OCI-LY7 (cell line): ENCODE data around the gene METTL25B. TPM values are rescaled to one million over a fixed set of nuclear protein-coding genes. Genes with fewer than 3 reads are reported as not detected.
A peak's percentile ranks its signal among the peaks of the same experiment; 100 is the strongest.

Source experiments
- BruUV-seq: library from RNA; stranded (reverse); fragments of 400-500 nt; replicated peaks from 2 replicates; lab custom pipeline; 2021; lab: Mats Ljungman, UMichigan
- CTCF ChIA-PET: fragments of 300-600 bp; sonication (Branson Sonifier 250); formaldehyde crosslinking; loops from one replicate; lab custom pipeline; 2022; ENCODE audit warnings: antibody characterized with exemption; ENCODE audit not compliant: unreplicated experiment; lab: Charles Lee
- POLR2A ChIA-PET: fragments of 300-600 bp; sonication (Branson Sonifier 250); formaldehyde crosslinking; loops from one replicate; lab custom pipeline; 2022; ENCODE audit warnings: antibody characterized with exemption; lab: Charles Lee
- DNase-seq: peaks from one replicate; pipeline ENCODE4 v3.0.0-alpha.2; 2015; ENCODE audit warnings: low spot score
- H2AFZ ChIP-seq: fragments of 200-600 bp; sonication (generic), shearing (Covaris generic); 2 replicates; pipeline ENCODE4 v1.6.1; 2014; ENCODE audit warnings: mild to moderate bottlenecking, antibody characterized with exemption, low read length, moderate library complexity
- H3K27ac ChIP-seq: fragments of 200-600 bp; sonication (generic); 2 replicates; pipeline ENCODE4 v1.5.1; 2014; ENCODE audit warnings: mixed run types, low read depth, mild to moderate bottlenecking, moderate library complexity, low read length, inconsistent platforms; ENCODE audit not compliant: poor library complexity, severe bottlenecking
- H3K36me3 ChIP-seq: fragments of 200-600 bp; sonication (generic); 2 replicates; pipeline ENCODE4 v1.6.1; 2014; ENCODE audit warnings: mild to moderate bottlenecking, antibody characterized with exemption, low read length, moderate library complexity, mixed read lengths; ENCODE audit not compliant: insufficient read depth
- H3K4me1 ChIP-seq: fragments of 200-600 bp; sonication (generic); 2 replicates; pipeline ENCODE4 v1.5.1; 2014; ENCODE audit warnings: mild to moderate bottlenecking, low read length; ENCODE audit not compliant: insufficient read depth, poor library complexity, severe bottlenecking
- H3K4me2 ChIP-seq: fragments of 200-600 bp; sonication (generic); 2 replicates; pipeline ENCODE4 v1.6.1; 2014; ENCODE audit warnings: mild to moderate bottlenecking, low read length
- H3K4me3 ChIP-seq: fragments of 200-600 bp; sonication (generic); 2 replicates; pipeline ENCODE4 v1.5.1; 2014; ENCODE audit warnings: mild to moderate bottlenecking, low read depth, low read length; ENCODE audit not compliant: poor library complexity, severe bottlenecking
- H3K79me2 ChIP-seq: fragments of 200-600 bp; sonication (generic); 2 replicates; pipeline ENCODE4 v1.6.1; 2016; ENCODE audit warnings: low read depth, mild to moderate bottlenecking, low read length, moderate library complexity, mixed read lengths; ENCODE audit not compliant: insufficient read depth
- H3K9me2 ChIP-seq: fragments of 200-600 bp; sonication (generic); 2 replicates; pipeline ENCODE4 v1.6.1; 2016; ENCODE audit warnings: mild to moderate bottlenecking, low read length, mixed read lengths; ENCODE audit not compliant: insufficient read depth
- H3K9me3 ChIP-seq: fragments of 200-600 bp; sonication (generic); 2 replicates; pipeline ENCODE4 v1.6.1; 2014; ENCODE audit warnings: mild to moderate bottlenecking, mixed run types, low read length, mixed read lengths
- H4K20me1 ChIP-seq: fragments of 200-600 bp; sonication (generic); 2 replicates; pipeline ENCODE4 v1.6.1; 2014; ENCODE audit warnings: mild to moderate bottlenecking, antibody characterized with exemption, low read length, moderate library complexity, mixed read lengths; ENCODE audit not compliant: insufficient read depth
- EZH2phosphoT487 ChIP-seq: fragments of 200-600 bp; sonication (generic); IDR thresholded peaks from 2 replicates; pipeline ENCODE4 v1.6.1; 2018; ENCODE audit warnings: low read depth, borderline replicate concordance, mild to moderate bottlenecking, mixed run types, antibody characterized with exemption, low read length, moderate library complexity, mixed read lengths
- intact Hi-C: fragments of 100-400 bp; cut with micrococcal nuclease; formaldehyde crosslinking; loops from one replicate; pipeline ENCODE4 v1.10.0; 2022; ENCODE audit not compliant: unreplicated experiment
- total RNA-seq, 2 experiments: library from RNA; depleted of rRNA in 1 of 2; stranded (reverse); fragments of >200 nt in 1 of 2; shearing (Covaris generic) in 1 of 2; gene quantifications; 2 replicates each; pipeline ENCODE4 v1.2.3, GENCODE V29; 2014 to 2022
- TF ChIP-seq, protein P1 (sequence below): fragments of 200-600 bp; sonication (generic); conservative IDR thresholded peaks from 2 replicates; pipeline ENCODE4 v1.5.1; 2014; ENCODE audit warnings: mild to moderate bottlenecking, antibody characterized with exemption, low read length, moderate library complexity, mixed read lengths

Gene METTL25B
- total RNA-seq, 2 experiments from 2014 or later, result 24.7 to 45.6 TPM

GRCh38 chr1:156751451-156751756, 23.1 kb downstream of the METTL25B start, which contains the start of gene HDGF:
Gene HDGF (minus strand): TSS chr1:156751675. CDS start chr1:156751429, 246 bp downstream.
- peaks cover under 1% of the 10 kb centered on the region; the same call in 1 of the 2 replicates for H4K20me1 ChIP-seq
- TF ChIP-seq, protein P1, sequence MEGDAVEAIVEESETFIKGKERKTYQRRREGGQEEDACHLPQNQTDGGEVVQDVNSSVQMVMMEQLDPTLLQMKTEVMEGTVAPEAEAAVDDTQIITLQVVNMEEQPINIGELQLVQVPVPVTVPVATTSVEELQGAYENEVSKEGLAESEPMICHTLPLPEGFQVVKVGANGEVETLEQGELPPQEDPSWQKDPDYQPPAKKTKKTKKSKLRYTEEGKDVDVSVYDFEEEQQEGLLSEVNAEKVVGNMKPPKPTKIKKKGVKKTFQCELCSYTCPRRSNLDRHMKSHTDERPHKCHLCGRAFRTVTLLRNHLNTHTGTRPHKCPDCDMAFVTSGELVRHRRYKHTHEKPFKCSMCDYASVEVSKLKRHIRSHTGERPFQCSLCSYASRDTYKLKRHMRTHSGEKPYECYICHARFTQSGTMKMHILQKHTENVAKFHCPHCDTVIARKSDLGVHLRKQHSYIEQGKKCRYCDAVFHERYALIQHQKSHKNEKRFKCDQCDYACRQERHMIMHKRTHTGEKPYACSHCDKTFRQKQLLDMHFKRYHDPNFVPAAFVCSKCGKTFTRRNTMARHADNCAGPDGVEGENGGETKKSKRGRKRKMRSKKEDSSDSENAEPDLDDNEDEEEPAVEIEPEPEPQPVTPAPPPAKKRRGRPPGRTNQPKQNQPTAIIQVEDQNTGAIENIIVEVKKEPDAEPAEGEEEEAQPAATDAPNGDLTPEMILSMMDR, result no peak
- TF ChIP-seq EZH2phosphoT487, result no peak
- H3K79me2 ChIP-seq, result peaks cover 64% of the 10 kb centered on the region
- H2AFZ ChIP-seq, result peak within 1 kb of the TSS; percentile 77; the same call in 1 of the 2 replicates
- H3K9me2 ChIP-seq, result no peaks in the 10 kb centered on the region
- H3K4me1 ChIP-seq, result peaks cover 46% of the 10 kb centered on the region
- H3K36me3 ChIP-seq, result peaks cover 39% of the 10 kb centered on the region
- no peak for DNase-seq
- no peaks in the 10 kb centered on the region for H3K9me3 ChIP-seq
- BruUV-seq, result no TSS peak
- peak within 1 kb of the TSS; percentile 85 for H3K4me3 ChIP-seq
- H3K4me2 ChIP-seq, result peak within 1 kb of the TSS; percentile 99
- peak within 1 kb of the TSS; percentile 81 for H3K27ac ChIP-seq
- ChIA-PET POLR2A (interaction anchor here (0.8 to 2.0 kb wide), 5 partner anchors 11 to 90 kb away, joined by 5 to 10 read pairs (median 7); partner anchors contain the start of genes MRPL24 and PRCC), CTCF (interaction anchor here (0.6 to 2.0 kb wide), 2 partner anchors 23 to 25 kb away, joined by 3 to 9 read pairs; partner anchors contain the start of gene ISG20L2)
- intact Hi-C loops, result loop anchor here (1.0 to 10.0 kb wide), 4 partner anchors 9 to 247 kb away; partner anchors contain the start of genes ISG20L2, MEF2D, METTL25B and PRCC

- peak overlapping the region; percentile 73 for H3K4me2 ChIP-seq
- POLR2A ChIA-PET, result interaction anchor here (0.6 to 2.0 kb wide), 8 partner anchors 9 to 91 kb away, joined by 3 to 10 read pairs (median 7); partner anchors contain the start of genes MRPL24 and PRCC
- H3K4me3 ChIP-seq, result peak overlapping the region; percentile 85
- H3K27ac ChIP-seq, result peak overlapping the region; percentile 81
- peaks cover 58% of the 10 kb centered on the region for H3K79me2 ChIP-seq
- DNase-seq, result peak; percentile 97
- intact Hi-C loops, result loop anchor here (1.0 to 10.0 kb wide), 4 partner anchors 10 to 247 kb away; partner anchors contain the start of genes ISG20L2, MEF2D, METTL25B and PRCC
- H3K9me2 ChIP-seq, result no peaks in the 10 kb centered on the region
- no peaks in the 10 kb centered on the region for H3K9me3 ChIP-seq
- no TSS peak for BruUV-seq
- no peak for TF ChIP-seq EZH2phosphoT487
- TF ChIP-seq, protein P1, result no peak
- no peaks in the 10 kb centered on the region for H4K20me1 ChIP-seq
- peaks cover 41% of the 10 kb centered on the region for H3K4me1 ChIP-seq
- H3K36me3 ChIP-seq, result peaks cover 39% of the 10 kb centered on the region
- CTCF ChIA-PET, result interaction anchor here (0.6 to 2.0 kb wide), 5 partner anchors 23 to 135 kb away, joined by 3 to 9 read pairs (median 3); partner anchors contain the start of gene ISG20L2
- peak overlapping the region; percentile 77; the same call in 1 of the 2 replicates for H2AFZ ChIP-seq
Observed at GRCh38 chr1:156751757-156752481, 23.6 kb downstream of the METTL25B start.
